ENCODE results near the gene ZNF174.

DNA sequence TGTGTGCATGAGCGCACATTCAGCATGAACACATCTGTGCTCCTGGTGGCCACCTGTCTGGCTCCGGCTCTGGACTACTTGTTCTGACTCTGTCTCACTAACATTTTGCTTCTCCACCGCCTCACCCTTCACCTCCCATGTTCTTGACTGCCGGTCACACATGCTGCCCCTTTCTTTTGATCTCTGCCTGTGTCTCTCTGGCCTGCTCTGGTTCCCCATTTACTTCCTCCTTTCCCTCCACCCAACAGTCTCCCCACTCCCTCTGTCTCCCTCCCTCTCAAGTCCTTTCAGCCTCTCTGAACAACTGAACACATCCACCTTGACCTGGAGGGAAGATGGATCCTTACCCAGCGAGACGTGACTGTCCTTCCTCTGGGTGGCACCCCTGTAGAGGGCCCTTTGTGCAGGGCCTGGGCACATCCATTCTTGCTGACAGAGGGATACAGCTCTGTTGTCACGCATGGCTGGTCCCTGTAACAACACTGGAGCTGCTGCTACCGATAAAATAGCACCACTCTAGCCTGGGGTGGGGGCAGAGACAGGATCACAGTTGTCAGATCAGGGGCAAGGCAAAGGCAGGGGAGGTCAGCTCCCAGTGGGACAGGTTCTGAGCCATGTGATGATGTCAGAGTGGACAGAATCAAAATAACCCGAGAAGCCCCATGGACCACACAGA lies 11.2 kb upstream of the ZNF174 start:
- TF ChIP-seq NR3C1 (IDR thresholded peaks at IDR 0.05): no peak
- TF ChIP-seq ZFP36 (IDR thresholded peaks at IDR 0.05; ENCODE audit: borderline replicate concordance, partially characterized antibody): no peak
- TF ChIP-seq HES2 (IDR thresholded peaks at IDR 0.05): no peak
- peak; percentile 16; the same call in 1 of the 2 replicates for TF ChIP-seq POLR2A (IDR thresholded peaks at IDR 0.05; ENCODE audit: low read length)
- TF ChIP-seq CTCF (IDR thresholded peaks at IDR 0.05): no peak
- TF ChIP-seq TFCP2L1 (CRISPR knock-in tag; IDR thresholded peaks at IDR 0.05): no peak
- no peak for TF ChIP-seq CHD2 (IDR thresholded peaks at IDR 0.05; ENCODE audit: low read length, partially characterized antibody)
- no peak for TF ChIP-seq RCOR1 (IDR thresholded peaks at IDR 0.05; ENCODE audit: low read depth, low read length)
